GM13977 (cell line): ENCODE results near the gene SOX5.

Experiments used
- DNase-seq: peaks from one replicate; pipeline ENCODE4 v3.0.0; 2012; ENCODE audit warnings: low spot score
- CTCF ChIP-seq: IDR thresholded peaks from 2 replicates; pipeline ENCODE4 v1.5.1; 2012; ENCODE audit warnings: mild to moderate bottlenecking, control low read depth; ENCODE audit not compliant: insufficient read depth; ENCODE audit errors: extremely low read depth, missing control alignments
- in situ Hi-C: fragments of 300-500 bp; cut with MboI; formaldehyde crosslinking; loops from one replicate; pipeline ENCODE4 v1.12.0; 2022; ENCODE audit warnings: low sequenced_read_pairs, low pct_unique_long_range_greater_than_20kb, mixed read lengths, inconsistent platforms; ENCODE audit not compliant: unreplicated experiment

SOX5 gene

GRCh38 chr12:23816394-23816851, 133.0 kb downstream of the SOX5 start:
- no peak for DNase-seq
- in situ Hi-C loops = no loop called here
- TF ChIP-seq CTCF = no peak

GRCh38 chr12:23815810-23816209, 133.7 kb downstream of the SOX5 start:
- no peak for TF ChIP-seq CTCF
- DNase-seq = no peak
- in situ Hi-C loops = no loop called here

- in situ Hi-C loops = no loop called here
- no peak for TF ChIP-seq CTCF
- no peak for DNase-seq
These were observed 136.3 kb downstream of the SOX5 start for GRCh38 chr12:23813206-23813605.

- DNase-seq = no peak
- no peak for TF ChIP-seq CTCF
These were observed 139.1 kb downstream of the SOX5 start for GRCh38 chr12:23810329-23810902.

GRCh38 chr12:23803540-23803939, 145.9 kb downstream of the SOX5 start:
- DNase-seq = no peak
- in situ Hi-C loops = no loop called here
- TF ChIP-seq CTCF = no peak

More at GRCh38 chr12:23810329-23810902, 139.1 kb downstream of the SOX5 start:
- in situ Hi-C loops = no loop called here

- in situ Hi-C loops = no loop called here
- DNase-seq = no peak
- TF ChIP-seq CTCF = no peak
These were observed 154.0 kb downstream of the SOX5 start for GRCh38 chr12:23795494-23795893.
